Mucosa of descending colon (tissue), 3 donors: ENCODE results near the gene ST3GAL5. TPM values are rescaled to one million over a fixed set of nuclear protein-coding genes. Genes with fewer than 3 reads are reported as not detected.
A peak's percentile ranks its signal among the peaks of the same experiment; 100 is the strongest.
"Not testable (repeated sequence)": the region's sequence is repeated elsewhere in the genome, so short reads cannot be mapped to it uniquely, and the experiment has no call there.

Experiments used
- ATAC-seq: fragments of 200-7000 bp; cut with Tn5 transposase; one replicate; pipeline ENCODE4 v1.9.1; 2020; ENCODE audit warnings: mild to moderate bottlenecking, moderate library complexity
- DNase-seq, 3 donors: peaks; one replicate each; pipeline ENCODE4 v3.0.0-alpha.2; 2020
- H3K36me3 ChIP-seq: fragments of 200-600 bp; one replicate; pipeline ENCODE4 v1.8.0; 2021; ENCODE audit warnings: low read depth, mild to moderate bottlenecking
- H3K4me1 ChIP-seq: fragments of 200-600 bp; one replicate; pipeline ENCODE4 v1.8.0; 2021; ENCODE audit warnings: low read depth, mild to moderate bottlenecking
- H3K4me3 ChIP-seq: fragments of 200-600 bp; one replicate; pipeline ENCODE4 v1.8.0; 2021; ENCODE audit warnings: mild to moderate bottlenecking
- H3K9me3 ChIP-seq: fragments of 200-600 bp; one replicate; pipeline ENCODE4 v1.8.0; 2021; ENCODE audit warnings: mild to moderate bottlenecking
- intact Hi-C, 2 donors: fragments of 100-400 bp; cut with DNase I in 1 of 2; cut with micrococcal nuclease in 1 of 2; formaldehyde crosslinking; loops; one replicate each; pipeline versions ENCODE4 v1.11.0 to v1.11.1; 2022; cut with DNase I, micrococcal nuclease
- total RNA-seq, 3 donors: library from RNA; stranded (reverse); fragmentation: NEBNext Ultra II Directional in 2 of 3; extraction: Animal tissue kit (Norgen Biotek cat#: 25700) in 2 of 3; gene quantifications; one replicate each; pipeline versions ENCODE4 v1.2.1 to v1.2.4, GENCODE V29; 2021 to 2023
- TF ChIP-seq, protein P1 (sequence below): fragments of 200-600 bp; IDR thresholded peaks from one replicate; pipeline ENCODE4 v1.8.0; 2022; ENCODE audit warnings: antibody characterized with exemption, mild to moderate bottlenecking
- donor health status: DM: no; HTN: no; CAD: no; lungs with moderate emphysema.
- donor health status: DM: no; HTN: no; CAD: no.
- donor health status: DM: no; HTN: yes; CAD: no.

Gene ST3GAL5
- total RNA-seq, 3 donors from 2014 or later: 5.0 to 19.0 (median 5.4) TPM

DNA sequence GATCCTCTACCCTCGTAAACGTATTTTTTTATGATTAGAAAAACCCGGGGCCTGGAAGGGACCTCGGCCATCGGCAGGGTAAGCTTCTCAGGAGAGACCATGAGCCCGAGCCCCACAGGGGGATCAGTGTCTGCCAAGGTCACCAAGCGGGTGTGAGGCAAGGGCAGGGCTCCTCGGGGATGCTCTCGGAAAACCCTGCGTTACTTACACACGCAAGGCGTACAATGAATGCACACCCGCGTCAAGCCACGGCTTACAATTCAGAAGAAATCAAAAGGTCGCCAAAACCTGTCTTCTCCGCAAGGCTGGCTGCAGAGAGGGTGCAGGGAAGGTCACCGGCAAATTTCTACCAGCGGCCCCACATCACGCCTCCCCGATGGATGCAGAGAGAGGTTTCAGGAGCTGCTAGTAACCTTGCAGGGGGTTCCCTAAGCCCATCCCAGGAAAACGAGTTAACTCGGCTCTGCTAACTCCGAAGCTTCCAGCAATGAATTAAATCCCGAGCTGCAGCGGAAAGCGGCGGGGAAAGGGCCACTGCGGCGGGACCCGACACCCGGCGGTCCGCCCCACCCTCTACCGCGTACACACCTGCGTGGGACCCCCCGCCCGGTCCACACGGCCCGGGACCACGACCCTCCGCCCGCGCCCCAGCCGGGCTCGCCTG, 638 bp downstream of the ST3GAL5 start:
- Histone ChIP-seq H3K36me3 (no peaks in the 10 kb centered on the region), H3K4me1 (peaks cover 12% of the 10 kb centered on the region), H3K9me3 (no peaks in the 10 kb centered on the region), H3K4me3 (peak overlapping the region; percentile 50)
- TF ChIP-seq, protein P1, sequence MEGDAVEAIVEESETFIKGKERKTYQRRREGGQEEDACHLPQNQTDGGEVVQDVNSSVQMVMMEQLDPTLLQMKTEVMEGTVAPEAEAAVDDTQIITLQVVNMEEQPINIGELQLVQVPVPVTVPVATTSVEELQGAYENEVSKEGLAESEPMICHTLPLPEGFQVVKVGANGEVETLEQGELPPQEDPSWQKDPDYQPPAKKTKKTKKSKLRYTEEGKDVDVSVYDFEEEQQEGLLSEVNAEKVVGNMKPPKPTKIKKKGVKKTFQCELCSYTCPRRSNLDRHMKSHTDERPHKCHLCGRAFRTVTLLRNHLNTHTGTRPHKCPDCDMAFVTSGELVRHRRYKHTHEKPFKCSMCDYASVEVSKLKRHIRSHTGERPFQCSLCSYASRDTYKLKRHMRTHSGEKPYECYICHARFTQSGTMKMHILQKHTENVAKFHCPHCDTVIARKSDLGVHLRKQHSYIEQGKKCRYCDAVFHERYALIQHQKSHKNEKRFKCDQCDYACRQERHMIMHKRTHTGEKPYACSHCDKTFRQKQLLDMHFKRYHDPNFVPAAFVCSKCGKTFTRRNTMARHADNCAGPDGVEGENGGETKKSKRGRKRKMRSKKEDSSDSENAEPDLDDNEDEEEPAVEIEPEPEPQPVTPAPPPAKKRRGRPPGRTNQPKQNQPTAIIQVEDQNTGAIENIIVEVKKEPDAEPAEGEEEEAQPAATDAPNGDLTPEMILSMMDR: no peak
- DNase-seq (peak in 2 of 3 donors; percentile 23 to 63), ATAC-seq (peak; percentile 3)
- intact Hi-C loops: loop anchor here in 1 of 2 donors (5.0 kb wide), 1 partner anchor 61 kb away; no protein-coding TSS in a partner anchor

DNA sequence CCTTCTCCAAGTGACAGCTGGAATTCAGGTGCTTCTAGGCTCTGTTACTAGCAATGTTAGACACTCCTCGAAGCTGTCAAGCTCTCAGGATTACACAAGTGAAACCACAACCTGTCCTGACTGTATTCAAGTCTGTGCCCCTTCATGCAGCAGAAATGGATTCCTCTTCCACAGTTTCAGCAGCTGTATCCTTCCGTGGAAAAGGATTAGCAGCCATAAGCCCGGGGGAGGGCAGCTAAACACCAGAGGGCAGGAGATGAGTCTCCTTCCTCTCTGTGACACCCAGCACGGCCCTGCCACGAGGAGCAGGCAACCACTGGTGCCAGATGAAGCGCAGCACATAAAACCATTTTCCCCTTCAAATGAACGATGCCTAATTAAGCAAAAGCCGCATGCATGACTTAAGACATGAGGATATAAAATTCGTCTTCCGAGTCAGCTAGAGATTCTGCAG, 1.2 kb downstream of the ST3GAL5 start:
- ATAC-seq (peak; percentile 39), DNase-seq (peak; percentile 57 to 72 (median 59))
- no peaks in the 10 kb centered on the region for H3K36me3 ChIP-seq
- TF ChIP-seq, protein P1: no peak
- H3K9me3 ChIP-seq: no peaks in the 10 kb centered on the region
- intact Hi-C loops: loop anchor here in 1 of 2 donors (5.0 kb wide), 1 partner anchor 60 kb away; no protein-coding TSS in a partner anchor
- H3K4me3 ChIP-seq: no peak overlapping the region
- peaks cover 12% of the 10 kb centered on the region for H3K4me1 ChIP-seq

DNA sequence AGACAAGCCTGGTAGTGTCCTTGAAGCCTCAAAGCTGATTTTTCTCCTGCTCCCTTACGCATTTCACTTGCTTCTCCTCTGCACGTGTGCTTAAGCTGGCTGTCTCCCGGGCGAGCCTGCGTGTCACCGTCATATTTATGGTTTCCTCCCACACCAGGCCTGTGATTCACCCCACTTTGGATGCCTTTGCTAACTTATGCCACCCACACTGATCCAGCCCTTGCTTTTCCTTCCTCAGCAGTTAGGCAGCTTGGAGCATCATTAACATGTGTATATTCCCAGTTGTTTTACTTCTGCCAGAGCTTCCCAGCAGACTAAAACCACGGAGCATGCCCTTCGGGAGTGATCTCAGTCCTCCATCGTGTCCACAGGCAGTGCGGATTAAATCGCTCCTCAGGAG, 2.2 kb downstream of the ST3GAL5 start:
- H3K9me3 ChIP-seq: peaks cover 4% of the 10 kb centered on the region
- ATAC-seq: peak; percentile 8
- H3K36me3 ChIP-seq: no peaks in the 10 kb centered on the region
- TF ChIP-seq, protein P1: no peak
- no peak overlapping the region for H3K4me3 ChIP-seq
- intact Hi-C loops: loop anchor here in 1 of 2 donors (5.0 kb wide), 1 partner anchor 59 kb away; no protein-coding TSS in a partner anchor
- peaks cover 12% of the 10 kb centered on the region for H3K4me1 ChIP-seq
- DNase-seq: peak in 2 of 3 donors; percentile 37 to 58

DNA sequence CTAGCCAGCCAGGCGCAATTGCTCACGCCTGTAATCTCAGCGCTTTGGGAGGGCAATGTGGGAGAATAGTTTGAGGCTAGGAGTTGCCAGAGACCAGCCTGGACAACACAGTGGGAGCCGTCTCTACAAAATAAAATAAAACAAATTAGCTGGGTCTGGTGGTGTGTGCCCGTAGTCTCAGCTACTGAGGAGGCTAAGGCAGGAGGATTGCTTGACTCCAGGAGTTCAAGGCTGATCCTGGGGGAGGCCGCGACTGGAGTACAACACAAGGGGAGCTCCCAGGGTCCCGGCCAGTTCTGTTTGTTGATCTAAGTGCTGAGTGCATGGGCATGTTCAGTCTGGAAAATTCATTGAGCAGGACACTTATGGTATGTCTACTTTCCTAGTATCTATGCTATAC, 2.6 kb downstream of the ST3GAL5 start:
- no peak overlapping the region for H3K4me3 ChIP-seq
- no peaks in the 10 kb centered on the region for H3K36me3 ChIP-seq
- intact Hi-C loops: loop anchor here in 1 of 2 donors (5.0 kb wide), 1 partner anchor 59 kb away; no protein-coding TSS in a partner anchor
- ATAC-seq (no peak), DNase-seq (no peak)
- H3K9me3 ChIP-seq: peaks cover 4% of the 10 kb centered on the region
- H3K4me1 ChIP-seq: peaks cover 12% of the 10 kb centered on the region
- TF ChIP-seq, protein P1: no peak

DNA sequence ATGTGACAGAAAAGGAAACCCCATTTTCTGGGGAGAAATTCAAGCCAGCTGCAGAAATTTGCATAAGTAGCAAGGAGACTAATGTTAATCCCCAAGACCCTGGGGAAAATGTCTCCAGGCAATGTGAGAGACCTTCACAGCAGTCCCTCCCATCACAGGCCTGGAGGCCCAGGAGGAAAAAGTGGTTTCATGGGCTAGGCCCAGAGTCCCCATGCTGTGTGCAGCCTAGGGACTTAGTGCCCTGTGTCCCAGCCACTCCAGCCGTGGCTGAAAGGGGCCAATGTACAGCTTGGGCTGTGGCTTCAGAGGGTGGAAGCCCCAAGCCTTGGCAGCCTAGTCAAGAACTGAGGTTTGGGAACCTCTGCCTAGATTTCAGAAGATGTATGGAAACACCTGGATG, 7.0 kb downstream of the ST3GAL5 start:
- DNase-seq, intact Hi-C loops: not testable (repeated sequence)

DNA sequence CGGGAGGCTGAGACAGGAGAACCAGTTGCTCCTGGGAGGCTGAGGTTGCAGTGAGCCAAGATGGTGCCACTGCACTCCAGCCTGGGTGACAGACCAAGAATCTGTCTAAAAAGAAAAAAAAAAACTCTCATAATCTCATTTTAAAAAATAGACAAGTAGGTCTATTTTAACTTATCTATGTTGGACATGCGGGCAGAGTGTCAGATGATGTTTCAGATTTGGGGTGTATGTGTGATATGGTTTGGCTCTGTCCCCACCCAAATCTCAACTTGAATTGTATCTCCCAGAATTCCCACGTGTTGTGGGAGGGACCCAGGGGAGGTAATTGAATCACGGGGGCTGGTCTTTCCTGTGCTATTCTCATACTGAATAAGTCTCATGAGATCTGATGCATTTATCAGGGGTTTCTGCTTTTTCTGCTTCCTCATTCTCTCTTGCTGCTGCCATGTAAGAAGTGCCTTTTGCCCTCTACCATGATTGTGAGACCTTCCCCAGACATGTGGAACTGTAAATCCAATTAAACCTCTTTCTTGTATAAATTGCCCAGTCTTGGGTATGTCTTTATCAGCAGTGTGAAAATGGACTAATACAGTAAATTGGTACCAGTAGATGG, 8.0 kb downstream of the ST3GAL5 start:
- H3K4me1 ChIP-seq, H3K9me3 ChIP-seq, intact Hi-C loops, DNase-seq, H3K36me3 ChIP-seq, H3K4me3 ChIP-seq, ATAC-seq: not testable (repeated sequence)

More for the DNA sequence above, 7.0 kb downstream of the ST3GAL5 start:
- H3K4me3 ChIP-seq, ATAC-seq, H3K36me3 ChIP-seq, H3K9me3 ChIP-seq, H3K4me1 ChIP-seq: not testable (repeated sequence)
